ENCODE measurements around the gene OTP.

Gene OTP

DNA sequence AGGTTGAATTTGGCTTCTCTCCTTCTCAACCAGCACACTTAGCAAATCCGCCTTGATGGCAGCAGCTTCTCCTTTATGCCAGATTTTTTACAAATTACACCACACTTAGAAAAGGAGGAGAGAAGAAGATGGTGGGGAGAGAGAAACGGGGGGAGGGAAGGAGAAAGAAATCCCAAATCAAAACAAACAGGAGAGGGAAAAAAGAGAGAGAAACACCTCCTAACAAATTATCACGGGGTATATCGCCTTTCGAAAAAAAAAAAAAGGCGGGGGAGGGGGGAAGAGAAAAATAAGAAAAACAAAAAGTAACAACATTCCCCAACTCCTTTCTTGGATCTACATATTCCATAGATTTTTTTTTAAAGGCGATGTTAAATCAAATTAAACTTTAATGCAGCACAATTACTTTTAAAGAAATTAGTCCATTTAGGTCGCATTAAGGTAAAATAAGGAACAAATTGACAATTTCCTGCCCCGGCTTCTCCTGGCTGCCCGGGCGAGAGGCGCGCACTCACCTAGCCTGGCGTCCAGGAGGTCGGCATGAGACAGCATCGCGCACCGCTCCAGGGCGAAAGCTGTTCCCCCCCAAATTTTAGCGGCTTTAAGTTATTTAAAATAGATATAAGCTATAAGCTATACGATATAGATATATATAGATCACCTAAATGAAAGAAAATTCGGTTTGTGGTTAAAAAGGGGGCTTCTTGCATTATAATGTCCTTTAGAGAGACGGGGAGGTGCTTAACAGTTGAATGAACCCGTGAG is at the start of gene OTP:
Gene OTP, minus strand, starts transcription at position 716 of the 765 bp plus-strand sequence. Its CDS starts 164 bp downstream, at position 552.
- DNase-seq, result no peak

DNA sequence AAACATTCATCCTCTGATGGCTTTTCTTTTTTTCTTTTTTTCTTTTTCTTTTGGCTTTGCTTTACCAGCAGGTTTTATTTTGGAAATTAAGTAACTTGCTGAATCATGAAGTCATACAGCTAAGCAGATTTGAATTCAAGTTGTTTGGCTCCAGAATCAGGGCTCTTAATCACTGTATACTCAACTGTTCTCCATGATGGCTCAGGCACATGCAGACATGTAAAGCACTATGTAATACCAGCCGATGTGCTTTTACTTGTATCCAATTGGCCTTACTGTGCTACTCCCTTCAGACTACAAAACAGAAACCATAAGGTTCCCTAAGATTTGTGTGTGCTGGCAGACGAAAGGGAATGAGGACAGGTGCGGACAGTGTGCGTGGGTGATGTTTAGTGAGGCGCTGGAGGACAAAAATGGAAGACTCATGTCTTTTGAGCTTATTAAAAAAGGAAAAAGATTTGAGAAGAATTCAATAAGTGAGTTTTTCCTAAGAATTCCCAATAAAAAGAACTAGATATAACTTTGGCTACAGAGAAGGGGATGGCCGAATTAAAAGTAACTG is 44.7 kb upstream of the OTP start:
- DNase-seq, result no peak

DNA sequence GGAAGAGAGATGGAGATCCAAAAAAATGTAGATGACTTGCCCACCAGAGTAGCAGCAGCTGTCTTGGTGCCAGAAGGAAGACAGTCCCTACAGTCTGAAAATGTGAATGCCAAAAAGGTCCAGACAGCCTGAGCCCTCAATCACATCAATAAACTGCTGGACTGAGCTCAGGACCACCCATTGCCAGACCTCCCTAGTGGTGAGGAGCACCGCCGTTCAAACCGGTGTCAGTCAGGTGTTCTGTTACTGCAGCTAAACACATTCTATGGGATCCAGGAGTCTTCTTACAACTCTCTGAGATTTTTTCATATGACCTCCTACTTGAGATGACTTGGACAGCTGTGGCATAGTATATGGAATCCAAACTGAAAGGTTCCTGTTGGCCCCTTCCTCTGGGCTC is 32.0 kb upstream of the OTP start:
- DNase-seq, result no peak

DNA sequence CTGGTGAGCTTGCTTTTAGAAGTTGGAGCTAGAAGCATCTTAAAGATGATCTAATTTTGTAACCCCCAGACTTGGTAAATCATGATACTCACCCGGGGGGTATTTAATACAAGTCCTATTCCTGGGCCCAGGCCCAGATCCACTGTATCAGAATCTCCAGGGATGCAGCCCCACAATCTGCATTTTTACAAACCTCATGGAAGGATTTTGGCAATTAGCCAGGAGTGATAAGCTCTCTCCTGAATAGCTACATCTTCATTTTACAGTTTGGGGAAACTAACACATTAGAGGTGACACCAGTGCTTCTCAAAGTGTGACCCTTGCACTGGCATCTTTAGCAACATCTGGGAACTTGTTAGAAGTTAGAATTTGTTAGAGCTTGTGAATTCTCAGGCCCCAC is 31.2 kb upstream of the OTP start:
- no peak for DNase-seq

DNA sequence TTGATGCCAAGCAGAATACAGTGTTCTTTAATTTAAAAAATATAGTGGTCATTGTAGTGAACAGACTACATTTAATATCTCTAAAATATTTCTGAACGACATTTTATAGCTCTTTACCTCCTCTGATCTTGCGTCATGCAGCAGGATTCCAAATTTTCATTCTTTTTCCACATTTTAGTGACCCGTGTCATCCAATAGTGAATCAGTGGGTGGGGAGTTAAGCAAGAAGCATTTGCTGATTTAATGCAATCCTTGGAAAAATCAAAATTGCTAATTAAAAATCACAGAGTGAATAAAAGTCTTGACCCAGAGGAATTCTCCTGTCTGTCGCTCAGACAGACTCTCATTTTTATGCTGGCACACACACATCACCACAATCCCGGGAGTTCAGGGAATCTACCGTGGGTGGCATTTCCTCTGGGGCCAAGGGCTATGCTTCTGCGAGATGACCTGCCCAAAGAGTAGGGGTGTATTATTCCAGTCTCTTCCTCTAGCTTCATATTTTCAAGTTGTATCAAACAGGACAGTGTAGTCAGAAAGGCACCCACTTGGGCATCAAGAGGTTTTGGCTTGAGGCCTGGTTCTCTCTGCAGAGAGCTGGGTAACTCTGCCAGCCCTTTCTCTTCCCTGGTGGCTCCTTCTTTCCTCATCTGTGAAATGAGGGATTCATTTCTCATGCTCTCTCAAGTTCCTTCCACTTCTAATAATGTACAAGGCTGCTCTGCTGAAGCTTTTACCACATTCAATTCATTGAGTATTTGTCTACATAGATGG is 24.8 kb upstream of the OTP start:
- DNase-seq, result no peak

DNA sequence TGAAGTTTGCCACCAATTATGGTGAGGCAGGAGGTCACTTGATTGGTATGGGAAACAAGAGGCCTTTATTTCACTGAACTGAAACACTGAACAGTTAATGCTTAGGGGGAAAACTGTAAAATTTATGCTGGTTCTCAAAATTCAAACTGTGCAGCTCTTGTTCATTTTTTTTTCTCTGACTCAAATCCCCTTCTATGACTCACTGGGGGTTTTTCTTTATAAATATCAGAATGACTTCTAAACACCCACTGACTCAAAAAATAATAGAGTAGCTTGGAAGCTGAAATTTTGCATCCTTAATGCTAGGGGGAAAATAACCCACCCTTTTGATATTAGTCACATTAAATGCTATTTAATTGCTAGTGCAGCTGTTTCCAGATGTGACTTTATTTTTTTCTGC is 24.1 kb upstream of the OTP start:
- no peak for DNase-seq

DNA sequence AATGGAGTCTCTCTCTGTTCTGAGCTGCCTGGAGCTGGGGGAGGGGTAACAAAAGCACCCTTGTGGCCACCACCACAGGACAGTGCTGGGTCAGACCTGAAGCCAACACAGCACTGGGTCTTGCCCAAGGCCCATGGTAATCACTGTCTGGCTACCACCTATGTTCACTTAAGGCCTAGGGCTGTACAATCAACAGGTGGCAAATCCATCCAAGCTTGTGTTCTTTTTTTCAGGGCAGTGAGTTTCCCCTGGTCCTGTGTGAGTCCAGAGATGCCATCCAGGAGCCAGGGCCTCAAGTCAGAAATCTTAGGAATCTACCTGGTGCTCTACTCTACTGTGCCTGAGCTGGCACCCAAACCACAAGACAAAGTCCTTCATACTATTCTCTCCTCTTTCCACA is 20.1 kb upstream of the OTP start:
- no peak for DNase-seq

DNA sequence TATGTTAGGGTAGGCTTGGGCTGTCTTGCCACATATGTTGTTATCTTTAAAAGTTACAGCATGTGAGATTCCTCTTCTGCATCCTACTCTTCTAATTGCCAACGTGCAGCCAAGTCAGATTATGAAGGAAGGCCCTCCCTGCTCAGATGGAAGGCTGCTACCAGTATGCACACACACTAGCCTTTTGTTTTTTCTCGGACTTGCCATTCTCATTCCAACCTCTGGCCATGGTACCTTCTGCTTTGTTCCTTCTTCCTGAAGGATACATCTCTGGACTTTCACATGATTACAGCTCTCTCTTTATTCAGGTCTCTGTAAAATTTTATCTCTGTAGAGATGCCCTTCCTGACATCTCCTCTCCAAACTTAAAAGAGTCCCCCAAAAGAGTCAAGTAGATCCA is 12.8 kb upstream of the OTP start:
- DNase-seq, result no peak

DNA sequence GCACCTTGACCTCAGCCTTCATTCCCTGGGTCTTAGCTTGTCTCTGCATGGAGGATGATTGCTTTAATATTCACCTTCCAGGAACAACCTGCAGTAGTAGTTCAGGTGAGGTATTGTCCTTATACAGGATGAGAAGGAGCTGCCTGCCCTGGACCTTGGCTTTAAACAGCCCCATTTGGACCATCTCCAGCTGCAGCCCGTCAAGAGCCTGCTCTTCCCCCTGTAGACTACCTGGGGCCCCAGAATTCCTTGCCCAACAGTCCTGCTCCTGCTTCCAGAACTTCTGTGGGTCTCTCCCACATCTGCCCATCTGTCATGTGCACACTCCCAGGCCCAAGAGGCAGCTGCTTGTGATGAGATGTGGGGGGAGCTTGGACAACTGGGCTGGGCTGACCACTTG is 12.2 kb upstream of the OTP start:
- no peak for DNase-seq

DNA sequence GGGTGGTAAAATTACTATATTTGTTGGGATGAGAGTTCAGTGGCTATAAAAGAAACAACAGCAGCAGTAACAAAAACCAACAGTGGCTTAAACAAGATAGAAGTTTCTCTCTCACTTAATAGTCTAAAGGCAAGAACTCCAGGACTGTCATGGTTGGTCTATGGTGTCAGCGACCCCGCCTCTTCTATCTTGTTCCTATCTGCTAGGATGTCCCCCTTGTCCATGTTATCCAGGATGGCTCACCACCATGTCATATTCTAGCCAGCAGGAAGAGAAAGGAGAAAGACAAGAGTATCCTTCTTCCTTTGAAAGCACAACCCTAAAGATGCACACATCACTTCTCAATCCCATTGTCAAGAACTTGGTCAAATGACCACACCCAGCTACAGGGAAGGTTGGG is 11.3 kb upstream of the OTP start:
- no peak for DNase-seq

DNA sequence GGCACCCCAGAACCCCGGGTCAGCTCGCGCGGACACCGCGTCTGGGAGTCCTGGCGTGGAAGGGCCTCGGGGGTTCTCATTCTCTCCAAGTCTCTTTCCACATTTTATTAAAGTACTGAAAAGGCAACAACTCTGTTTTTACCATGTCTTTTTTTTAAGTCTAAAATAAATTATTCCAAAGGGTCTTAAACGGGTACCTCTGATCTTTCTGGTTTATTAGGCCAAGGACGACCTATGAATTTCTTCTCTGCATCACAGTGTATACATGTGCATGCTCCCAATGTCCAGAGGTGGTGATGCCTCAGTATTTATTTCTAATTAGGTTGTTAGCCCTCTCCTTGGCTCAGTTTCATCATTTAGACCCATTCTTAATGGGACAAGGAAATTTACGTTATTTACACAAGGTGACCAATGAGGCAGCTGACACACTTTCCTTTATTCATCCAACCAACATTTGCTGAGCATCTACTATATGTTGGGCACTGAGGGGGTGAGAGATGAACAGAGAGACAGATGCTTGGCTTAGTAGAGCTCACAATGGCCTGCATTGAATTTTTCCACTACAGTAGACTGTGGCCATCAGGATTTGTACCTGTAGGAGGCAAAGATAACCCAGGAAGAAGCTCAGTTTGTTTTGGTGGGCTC is 7.6 kb upstream of the OTP start:
- DNase-seq, result no peak

DNA sequence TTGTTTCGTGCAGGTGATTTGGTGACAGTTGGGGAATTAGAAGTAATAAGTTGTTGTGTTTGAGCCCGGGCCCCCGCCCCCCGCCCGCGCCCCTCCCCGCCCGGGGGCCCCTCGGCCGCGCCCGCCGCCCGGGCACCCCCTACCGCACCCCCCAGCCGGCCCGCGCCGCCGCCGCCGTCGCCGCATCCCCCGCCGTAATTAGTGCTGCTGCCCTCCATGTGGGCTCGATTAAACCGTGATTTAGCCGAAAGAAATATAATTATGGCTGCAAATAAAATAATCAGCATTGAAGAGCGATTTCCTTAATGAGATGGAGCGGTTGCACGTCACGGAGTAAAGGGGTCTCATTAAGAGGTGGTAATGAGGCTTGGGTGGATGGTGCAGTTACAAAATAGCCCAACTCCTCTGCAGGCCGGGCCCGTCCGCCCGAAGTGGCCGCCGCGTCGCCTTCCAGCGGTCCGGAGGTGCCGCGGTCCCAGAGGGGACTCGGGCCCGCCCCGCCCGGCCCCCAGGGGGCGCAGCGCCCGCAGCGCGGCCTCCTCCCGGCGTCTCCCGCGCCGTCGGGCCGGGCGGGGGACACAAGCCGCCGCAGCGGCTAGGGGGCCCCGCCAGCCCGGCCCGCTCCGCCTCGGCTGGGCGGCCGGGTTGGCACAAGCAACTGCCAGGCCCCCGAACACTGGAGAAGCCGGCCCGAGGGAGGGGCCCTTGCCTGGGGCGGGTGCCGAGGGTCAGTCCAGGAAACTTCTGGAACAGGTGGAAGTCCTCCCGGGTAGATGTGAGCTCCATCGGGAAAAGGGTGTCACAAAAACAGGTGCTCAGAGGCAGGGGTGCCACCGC is 6.9 kb upstream of the OTP start:
- no peak for DNase-seq

DNA sequence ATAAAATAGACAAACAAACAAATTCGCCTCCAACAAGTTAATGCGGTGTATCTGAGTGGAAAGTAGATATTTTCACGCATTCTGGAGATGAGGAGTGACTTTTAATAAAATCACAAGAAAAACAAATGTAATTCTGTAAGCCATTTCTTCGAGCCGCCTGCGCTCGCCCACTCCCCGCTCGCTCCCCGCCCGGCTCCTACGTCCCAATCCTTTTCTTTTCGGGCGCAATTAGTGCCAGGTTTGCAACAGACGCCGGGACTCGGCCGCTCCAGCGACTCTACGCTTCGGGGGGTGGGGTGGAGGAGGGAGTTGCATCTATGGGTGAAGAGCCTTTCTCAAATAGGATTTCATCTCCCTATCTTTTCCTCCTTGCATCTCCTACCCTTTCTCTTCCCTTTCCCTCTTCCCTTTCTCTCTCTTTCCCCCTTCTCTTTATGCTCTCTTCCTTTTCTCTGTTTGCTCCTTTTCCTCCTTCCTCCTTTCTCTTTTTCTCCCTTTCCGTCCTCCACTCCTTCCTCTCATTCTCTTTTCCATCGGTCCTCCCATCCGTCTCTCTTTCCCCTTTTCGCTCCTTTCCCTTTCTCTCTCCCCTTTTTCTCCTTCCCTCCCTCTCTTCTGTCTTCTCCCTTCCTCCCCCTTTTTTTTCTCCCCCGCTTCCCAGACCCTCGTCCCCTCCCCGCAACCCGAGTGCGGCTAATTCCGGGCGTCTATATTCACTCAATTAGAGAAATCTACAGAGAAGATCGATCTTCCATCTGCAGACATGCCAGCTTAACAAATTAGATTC is 6.1 kb upstream of the OTP start:
- DNase-seq, result no peak

DNA sequence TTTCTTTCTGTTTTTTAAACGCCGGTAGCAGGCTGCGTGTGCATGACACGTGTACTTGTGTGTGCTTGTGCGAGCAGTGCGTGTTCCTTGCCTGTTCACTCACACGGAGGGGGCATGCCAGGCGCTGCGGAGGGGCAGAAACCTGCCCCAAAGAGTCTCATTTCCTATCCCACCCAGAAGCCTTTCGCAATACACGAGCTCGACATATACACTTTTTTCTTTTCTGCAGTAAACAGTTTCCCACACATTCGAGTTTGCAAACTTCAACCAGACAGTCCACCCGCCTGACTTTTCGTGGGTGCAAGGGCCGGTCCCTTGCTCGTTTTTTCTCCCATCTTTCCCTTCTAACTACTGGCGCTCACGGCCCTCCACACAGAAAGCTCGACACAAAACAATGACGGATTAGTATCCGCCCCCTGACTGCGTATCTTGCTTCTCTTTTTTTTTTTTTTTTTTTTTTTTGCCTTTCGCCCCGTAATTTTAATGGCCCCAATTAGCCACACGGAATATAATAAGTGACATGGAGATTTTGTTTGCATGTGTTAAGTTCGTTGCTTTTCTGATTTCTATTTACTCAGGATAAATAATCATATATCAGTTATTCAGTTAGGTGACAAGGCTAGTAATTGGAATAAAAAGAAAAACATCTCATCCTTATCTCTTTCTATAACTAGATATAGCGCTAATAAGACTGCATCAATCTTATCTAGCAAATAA is 5.3 kb upstream of the OTP start:
- DNase-seq, result no peak

DNA sequence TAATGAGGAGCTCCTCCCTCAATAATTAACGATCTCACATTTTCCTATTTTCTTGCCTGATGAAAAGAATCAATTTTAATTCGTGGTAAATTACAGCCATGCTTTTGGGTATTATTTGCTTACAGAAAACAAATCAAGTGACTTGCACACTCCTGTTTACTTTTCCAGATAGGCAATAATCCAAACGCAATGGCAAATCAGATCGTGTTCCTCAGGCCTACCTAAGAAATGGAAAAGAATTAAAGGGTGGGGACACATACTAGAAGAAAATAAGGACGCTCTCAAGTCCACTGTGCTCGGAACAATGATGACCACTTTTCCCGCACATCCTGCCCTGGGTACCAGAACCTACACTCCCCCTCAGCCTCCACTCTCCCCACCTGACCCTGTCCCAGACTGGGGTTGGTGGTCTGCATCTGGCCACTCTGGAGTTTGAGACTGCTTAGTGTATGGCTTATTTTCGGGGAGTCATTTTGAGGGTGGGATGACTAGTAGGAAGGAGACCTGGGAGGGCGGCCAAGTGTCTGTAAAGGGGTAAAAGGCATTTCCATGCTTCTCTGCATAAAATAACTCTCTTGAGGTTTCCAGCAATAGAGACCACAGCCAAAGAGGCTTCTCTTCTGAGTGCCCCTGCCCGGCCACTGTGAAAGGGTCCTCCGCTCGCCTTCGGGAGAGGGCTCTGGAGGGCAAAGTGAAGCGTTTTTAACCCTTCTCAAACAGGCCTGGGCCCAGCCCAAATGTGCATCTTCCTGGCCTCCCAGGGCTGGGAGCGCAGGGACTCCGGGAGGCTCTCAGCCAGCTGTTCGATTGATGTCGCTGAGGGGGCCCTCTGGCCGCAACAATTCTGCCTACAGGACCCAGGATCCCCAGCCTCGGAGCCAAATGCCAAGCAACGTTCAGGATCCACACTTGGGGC is 4.5 kb upstream of the OTP start:
- no peak for DNase-seq

DNA sequence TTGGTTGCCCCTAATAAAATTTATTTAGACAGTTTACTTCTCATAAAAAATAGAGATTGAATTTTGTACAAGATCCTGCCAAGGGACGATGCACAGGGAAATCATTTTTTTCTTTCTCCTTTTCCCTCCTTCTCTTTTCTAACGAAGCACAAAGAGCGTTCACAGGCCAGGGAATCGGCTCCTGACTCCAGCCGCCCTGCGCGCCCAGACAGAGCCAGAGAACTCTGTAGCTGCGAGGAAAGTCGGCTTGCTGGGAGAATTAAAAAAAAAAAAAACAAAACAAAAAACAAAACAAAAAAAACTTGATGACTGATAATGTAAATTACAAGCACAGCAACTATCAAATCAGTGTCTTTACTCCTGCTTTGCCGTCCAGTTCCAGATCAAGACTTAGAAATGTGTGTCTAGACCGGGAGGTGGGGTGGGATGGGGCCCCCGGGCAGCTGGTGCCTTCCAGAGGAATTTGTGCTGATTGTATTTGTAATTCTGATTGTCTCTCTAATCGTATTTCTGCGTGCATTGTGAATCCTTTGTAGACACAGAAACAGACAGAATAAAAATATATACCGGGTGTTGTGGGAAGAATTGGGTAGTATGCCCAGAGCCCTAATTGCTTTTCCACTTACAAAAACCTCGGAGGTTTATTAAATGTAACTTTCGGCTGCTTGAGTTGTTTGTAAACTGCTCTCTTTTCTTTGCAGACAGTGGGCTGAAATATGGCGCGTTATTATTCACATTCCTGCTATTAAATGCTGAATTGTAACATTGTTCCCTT is 3.6 kb upstream of the OTP start:
- DNase-seq, result no peak

DNA sequence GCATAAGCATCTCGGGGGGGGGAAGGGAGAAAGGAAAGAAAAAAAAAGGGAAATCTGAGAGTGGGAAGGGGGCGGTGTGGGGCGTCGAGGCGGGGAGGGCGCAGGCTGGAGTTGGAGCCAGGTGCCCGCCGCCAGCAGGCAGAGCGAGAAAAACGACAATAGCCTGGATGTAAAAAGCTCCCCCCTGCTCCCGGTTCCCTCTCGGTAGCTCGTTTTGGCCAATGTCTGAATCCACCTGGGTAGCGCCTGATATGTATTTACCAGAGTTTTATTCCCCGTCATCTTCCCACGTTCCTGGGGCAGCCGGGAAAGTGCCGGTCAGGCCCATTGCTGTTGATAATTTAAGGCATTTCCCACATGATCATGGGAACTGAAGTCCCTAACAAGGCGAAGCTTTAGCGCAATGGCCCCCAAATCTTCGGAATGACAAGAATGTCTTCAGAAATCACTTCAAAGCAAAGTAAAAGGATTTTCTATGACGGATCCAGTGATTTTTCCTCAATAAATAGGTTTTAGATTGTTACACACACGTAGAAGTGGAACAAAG is 3.0 kb upstream of the OTP start:
- DNase-seq, result no peak

DNA sequence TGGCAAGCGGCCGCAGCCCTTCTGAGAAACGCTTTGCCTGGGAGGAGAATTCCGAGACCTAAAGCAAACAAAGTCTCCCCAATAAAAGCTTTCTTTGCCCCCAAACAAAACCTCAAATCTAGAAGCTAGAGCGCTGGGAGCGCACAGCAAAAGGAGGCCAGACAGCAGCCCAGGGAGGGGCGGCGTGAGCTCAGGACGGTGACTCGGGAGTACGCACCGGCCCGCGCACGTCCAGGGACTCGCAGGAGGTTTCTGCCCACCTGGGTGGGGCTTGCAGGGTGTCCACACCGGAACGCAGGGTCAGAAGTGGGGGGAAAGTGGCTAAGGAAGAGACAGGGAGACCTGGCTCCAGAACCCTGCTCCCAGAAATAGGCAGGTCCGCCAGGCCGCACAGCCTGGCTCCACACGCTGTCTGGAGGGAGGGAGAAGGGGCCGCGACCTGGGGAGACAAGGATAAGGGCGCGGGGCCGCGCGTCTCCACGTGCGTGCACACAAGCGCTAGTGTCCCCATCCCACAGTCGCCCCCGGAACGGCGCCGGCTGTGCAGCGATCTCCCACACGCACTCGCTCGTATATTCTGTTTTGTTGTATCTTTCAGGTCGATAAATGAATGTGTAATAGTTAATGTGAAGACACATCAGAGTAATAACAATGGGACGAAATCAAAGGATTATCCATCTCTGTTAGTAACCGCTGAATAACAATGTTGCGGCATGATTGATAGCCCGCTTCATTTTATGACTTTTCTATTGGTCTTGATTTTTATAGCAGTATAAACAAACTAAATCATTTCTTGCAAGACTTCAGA is 2.3 kb upstream of the OTP start:
- DNase-seq, result no peak

Measured in activated CD4-positive, alpha-beta T cell treated with anti-CD3 and anti-CD28 coated beads for 1 hour (primary cell).